Skin epidermis (tissue), 12 donors: Measurements from ENCODE around the gene PHLDB2.

Source experiments
- H3K27ac ChIP-seq, 21 experiments: fragments of 200-600 bp; sonication (generic) in 11 of 21; one replicate each; pipeline ENCODE4 v1.5.0; 2020; ENCODE audit warnings: mild to moderate bottlenecking in 3 of 21, inconsistent platforms in 2 of 21, moderate library complexity in 2 of 21
- H3K4me3 ChIP-seq, 7 experiments: fragments of 200-600 bp; sonication (generic) in 2 of 7; one replicate each; pipeline ENCODE4 v1.5.0; 2020; ENCODE audit warnings: inconsistent platforms in 2 of 7, mild to moderate bottlenecking in 2 of 7, moderate library complexity in 1 of 7

PHLDB2 gene

GRCh38 chr3:111871809-111872623, 13.0 kb downstream of the PHLDB2 start:
- Histone ChIP-seq H3K4me3 (no peak overlapping the region), H3K27ac (no peak overlapping the region)

GRCh38 chr3:111872979-111873378, 13.9 kb downstream of the PHLDB2 start:
- H3K4me3 ChIP-seq: no peak overlapping the region
- no peak overlapping the region for H3K27ac ChIP-seq

GRCh38 chr3:111874177-111874820, 15.2 kb downstream of the PHLDB2 start:
- peak overlapping the region in 1 of 21 experiments; percentile 26 for H3K27ac ChIP-seq
- H3K4me3 ChIP-seq: no peak overlapping the region

GRCh38 chr3:111881480-111881879, 22.4 kb downstream of the PHLDB2 start:
- no peak overlapping the region for H3K4me3 ChIP-seq
- H3K27ac ChIP-seq: no peak overlapping the region

- H3K4me3 ChIP-seq: no peak overlapping the region
- peak overlapping the region in 1 of 21 experiments; percentile 25 for H3K27ac ChIP-seq
Measured at GRCh38 chr3:111882194-111882593, 23.1 kb downstream of the PHLDB2 start.

- Histone ChIP-seq H3K4me3 (no peak overlapping the region), H3K27ac (peak overlapping the region in 1 of 21 experiments; percentile 25)
Measured at GRCh38 chr3:111882799-111883198, 23.7 kb downstream of the PHLDB2 start.

GRCh38 chr3:111884411-111885018, 25.4 kb downstream of the PHLDB2 start:
- H3K4me3 ChIP-seq: no peak overlapping the region
- H3K27ac ChIP-seq: no peak overlapping the region

GRCh38 chr3:111885578-111885977, 26.5 kb downstream of the PHLDB2 start:
- H3K27ac ChIP-seq: no peak overlapping the region

GRCh38 chr3:111890051-111890580, 31.1 kb downstream of the PHLDB2 start:
- Histone ChIP-seq H3K27ac (no peak overlapping the region), H3K4me3 (no peak overlapping the region)

More at GRCh38 chr3:111885578-111885977, 26.5 kb downstream of the PHLDB2 start:
- H3K4me3 ChIP-seq: no peak overlapping the region

- H3K4me3 ChIP-seq: no peak overlapping the region
- H3K27ac ChIP-seq: no peak overlapping the region
Measured at GRCh38 chr3:111892070-111892469, 33.0 kb downstream of the PHLDB2 start.

GRCh38 chr3:111895071-111895470, 36.0 kb downstream of the PHLDB2 start:
- no peak overlapping the region for H3K27ac ChIP-seq
- no peak overlapping the region for H3K4me3 ChIP-seq

- H3K4me3 ChIP-seq: no peak overlapping the region
- H3K27ac ChIP-seq: no peak overlapping the region
Measured at GRCh38 chr3:111899966-111900365, 40.9 kb downstream of the PHLDB2 start.

- H3K27ac ChIP-seq: no peak overlapping the region
- H3K4me3 ChIP-seq: no peak overlapping the region
Measured at GRCh38 chr3:111901637-111902036, 42.6 kb downstream of the PHLDB2 start.

GRCh38 chr3:111902534-111902933, 43.5 kb downstream of the PHLDB2 start:
- no peak overlapping the region for H3K4me3 ChIP-seq
- peak overlapping the region in 1 of 21 experiments; percentile 37 for H3K27ac ChIP-seq

- peak overlapping the region in 3 of 21 experiments; percentile 9 to 44 (median 37) for H3K27ac ChIP-seq
- H3K4me3 ChIP-seq: no peak overlapping the region
Measured at GRCh38 chr3:111903067-111903511, 44.0 kb downstream of the PHLDB2 start.

GRCh38 chr3:111904376-111905241, 45.5 kb downstream of the PHLDB2 start:
- Histone ChIP-seq H3K27ac (peak overlapping the region in 11 of 21 experiments; percentile 2 to 62 (median 29)), H3K4me3 (no peak overlapping the region)

- H3K27ac ChIP-seq: peak overlapping the region in 1 of 21 experiments; percentile 8
Measured at GRCh38 chr3:111906656-111907055, 47.6 kb downstream of the PHLDB2 start.

GRCh38 chr3:111907151-111907550, 48.1 kb downstream of the PHLDB2 start:
- Histone ChIP-seq H3K27ac (no peak overlapping the region), H3K4me3 (no peak overlapping the region)

More at GRCh38 chr3:111906656-111907055, 47.6 kb downstream of the PHLDB2 start:
- no peak overlapping the region for H3K4me3 ChIP-seq

GRCh38 chr3:111910806-111911205, 51.7 kb downstream of the PHLDB2 start:
- peak overlapping the region in 1 of 21 experiments; percentile 37 for H3K27ac ChIP-seq

More at GRCh38 chr3:111910806-111911205, 51.7 kb downstream of the PHLDB2 start:
- H3K4me3 ChIP-seq: no peak overlapping the region
